ENCODE data around the gene SYT12.

DNA sequence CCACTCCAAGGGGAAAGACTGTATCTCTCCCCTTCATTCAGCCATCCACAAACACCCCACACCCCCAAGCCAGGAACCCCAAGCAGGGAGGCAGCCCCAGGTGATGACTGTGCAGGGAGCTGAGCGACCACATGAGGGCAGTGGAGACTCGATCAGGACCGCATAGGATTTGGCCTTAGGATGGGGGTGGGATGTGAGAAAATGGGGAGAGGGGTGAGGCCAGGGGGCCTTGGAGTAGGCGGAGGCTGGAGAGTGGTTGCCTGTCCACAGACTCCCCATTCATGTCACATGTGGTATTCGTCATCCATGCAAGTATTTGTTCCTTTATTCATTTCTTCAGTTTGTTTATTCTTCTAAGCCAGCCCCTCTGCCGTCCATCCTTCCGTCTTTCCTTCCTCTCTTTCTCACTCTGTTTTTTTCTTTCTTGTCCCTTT lies 31.0 kb downstream of the SYT12 start:
- TF ChIP-seq, protein P1, sequence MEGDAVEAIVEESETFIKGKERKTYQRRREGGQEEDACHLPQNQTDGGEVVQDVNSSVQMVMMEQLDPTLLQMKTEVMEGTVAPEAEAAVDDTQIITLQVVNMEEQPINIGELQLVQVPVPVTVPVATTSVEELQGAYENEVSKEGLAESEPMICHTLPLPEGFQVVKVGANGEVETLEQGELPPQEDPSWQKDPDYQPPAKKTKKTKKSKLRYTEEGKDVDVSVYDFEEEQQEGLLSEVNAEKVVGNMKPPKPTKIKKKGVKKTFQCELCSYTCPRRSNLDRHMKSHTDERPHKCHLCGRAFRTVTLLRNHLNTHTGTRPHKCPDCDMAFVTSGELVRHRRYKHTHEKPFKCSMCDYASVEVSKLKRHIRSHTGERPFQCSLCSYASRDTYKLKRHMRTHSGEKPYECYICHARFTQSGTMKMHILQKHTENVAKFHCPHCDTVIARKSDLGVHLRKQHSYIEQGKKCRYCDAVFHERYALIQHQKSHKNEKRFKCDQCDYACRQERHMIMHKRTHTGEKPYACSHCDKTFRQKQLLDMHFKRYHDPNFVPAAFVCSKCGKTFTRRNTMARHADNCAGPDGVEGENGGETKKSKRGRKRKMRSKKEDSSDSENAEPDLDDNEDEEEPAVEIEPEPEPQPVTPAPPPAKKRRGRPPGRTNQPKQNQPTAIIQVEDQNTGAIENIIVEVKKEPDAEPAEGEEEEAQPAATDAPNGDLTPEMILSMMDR (conservative IDR thresholded peaks at IDR 0.05), result peak; percentile 86
- no peak for TF ChIP-seq EZH2 (IDR thresholded peaks at IDR 0.05; ENCODE audit: low read depth)
